ENCODE measurements around the gene HSDL1. TPM values are rescaled to one million over a fixed set of nuclear protein-coding genes. Genes with fewer than 3 reads are reported as not detected.
A peak's percentile ranks its signal among the peaks of the same experiment; 100 is the strongest.

The HSDL1 gene
- total RNA-seq, 1 experiment from 2014 or later = 13.3 TPM

DNA sequence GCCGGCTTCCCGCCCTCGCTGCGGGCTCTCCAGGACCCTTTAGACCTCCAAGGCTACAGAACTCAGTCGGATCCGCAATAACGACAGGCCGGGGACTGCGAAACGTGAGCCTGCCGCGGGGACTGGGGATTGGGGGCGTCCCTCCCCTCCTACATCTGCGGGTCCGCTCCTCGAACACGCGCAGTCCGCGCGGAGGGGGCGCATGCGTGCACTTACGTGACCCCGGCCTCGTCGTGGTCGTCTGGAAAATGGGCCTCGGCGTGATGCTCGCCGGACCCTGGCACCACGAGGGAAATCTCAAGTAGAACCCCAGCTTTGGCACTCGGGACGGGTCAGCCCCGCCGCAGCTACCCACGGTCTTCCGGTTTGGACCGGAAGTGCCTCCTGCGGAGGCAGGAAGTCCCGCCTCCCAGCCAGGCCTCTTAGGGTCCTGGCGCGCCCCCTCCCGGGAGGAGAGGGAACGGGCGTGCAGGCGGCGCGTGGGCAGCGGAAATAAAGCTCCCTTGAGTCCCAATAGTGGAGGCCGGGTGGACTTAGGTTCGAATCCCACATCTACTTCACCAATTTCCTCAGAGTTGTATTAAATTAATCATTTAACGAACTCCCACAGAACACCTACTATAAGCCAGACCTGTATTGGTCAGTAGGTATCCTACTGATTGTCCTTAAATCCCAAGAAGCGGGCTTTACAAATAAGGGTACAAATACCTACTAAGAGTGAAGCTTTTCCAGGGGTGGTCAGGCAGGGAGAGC is 41.9 kb upstream of the HSDL1 start, which contains the start of gene TAF1C:
Gene TAF1C, minus strand, starts transcription at position 373 of the 753 bp plus-strand sequence. CDS start 2,069 bp downstream, outside the sequence.
- BruUV-seq (replicated peaks) = no TSS peak
- peak within 1 kb of the TSS; percentile 94 for H2AFZ ChIP-seq (ENCODE audit: low read length)

GRCh38 chr16:84184775-84185174 is 39.8 kb upstream of the HSDL1 start:
- ChIA-PET POLR2A (ENCODE audit: unreplicated experiment) (no interaction called here), CTCF (no interaction called here)
- H3K4me1 ChIP-seq (ENCODE audit: insufficient read depth, low read length) = no peaks in the 10 kb centered on the region
- intact Hi-C loops (cut with micrococcal nuclease) = no loop called here
- H3K27me3 ChIP-seq (ENCODE audit: low read length) = no peaks in the 10 kb centered on the region
- no peak for TF ChIP-seq EZH2phosphoT487 (IDR thresholded peaks at IDR 0.05; ENCODE audit: borderline replicate concordance, low read length)
- TF ChIP-seq, protein P1, sequence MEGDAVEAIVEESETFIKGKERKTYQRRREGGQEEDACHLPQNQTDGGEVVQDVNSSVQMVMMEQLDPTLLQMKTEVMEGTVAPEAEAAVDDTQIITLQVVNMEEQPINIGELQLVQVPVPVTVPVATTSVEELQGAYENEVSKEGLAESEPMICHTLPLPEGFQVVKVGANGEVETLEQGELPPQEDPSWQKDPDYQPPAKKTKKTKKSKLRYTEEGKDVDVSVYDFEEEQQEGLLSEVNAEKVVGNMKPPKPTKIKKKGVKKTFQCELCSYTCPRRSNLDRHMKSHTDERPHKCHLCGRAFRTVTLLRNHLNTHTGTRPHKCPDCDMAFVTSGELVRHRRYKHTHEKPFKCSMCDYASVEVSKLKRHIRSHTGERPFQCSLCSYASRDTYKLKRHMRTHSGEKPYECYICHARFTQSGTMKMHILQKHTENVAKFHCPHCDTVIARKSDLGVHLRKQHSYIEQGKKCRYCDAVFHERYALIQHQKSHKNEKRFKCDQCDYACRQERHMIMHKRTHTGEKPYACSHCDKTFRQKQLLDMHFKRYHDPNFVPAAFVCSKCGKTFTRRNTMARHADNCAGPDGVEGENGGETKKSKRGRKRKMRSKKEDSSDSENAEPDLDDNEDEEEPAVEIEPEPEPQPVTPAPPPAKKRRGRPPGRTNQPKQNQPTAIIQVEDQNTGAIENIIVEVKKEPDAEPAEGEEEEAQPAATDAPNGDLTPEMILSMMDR (conservative IDR thresholded peaks at IDR 0.05; ENCODE audit: low read depth, low read length) = no peak
- no peak for TF ChIP-seq EZH2 (IDR thresholded peaks at IDR 0.05; ENCODE audit: low read length, unreplicated experiment)
- H3K4me3 ChIP-seq (ENCODE audit: low read length) = no peak overlapping the region
- no peaks in the 10 kb centered on the region for H3K9me3 ChIP-seq (ENCODE audit: low read length)
- H3F3A ChIP-seq (ENCODE audit: low read length, unreplicated experiment) = no peaks in the 10 kb centered on the region
- no peak overlapping the region for H3K4me2 ChIP-seq (ENCODE audit: low read length)
- no peak overlapping the region for H3K9ac ChIP-seq (ENCODE audit: low read length)
- ATAC-seq = no peak
- no peaks in the 10 kb centered on the region; the same call in 1 of the 2 replicates for H3K36me3 ChIP-seq (ENCODE audit: low read depth, low read length)
- H3K79me2 ChIP-seq (ENCODE audit: low read length) = peaks cover 28% of the 10 kb centered on the region
- BruUV-seq (replicated peaks) = no TSS peak
- no peaks in the 10 kb centered on the region for H3K9me2 ChIP-seq (replicated peaks; ENCODE audit: low read length)
- no peak overlapping the region for H3K27ac ChIP-seq (ENCODE audit: low read length)
- no peak overlapping the region for H2AFZ ChIP-seq (ENCODE audit: low read length)
- no peaks in the 10 kb centered on the region for H4K20me1 ChIP-seq (ENCODE audit: low read length)
- no peak for DNase-seq

More for the DNA sequence above, 41.9 kb upstream of the HSDL1 start, which contains the start of gene TAF1C:
- Histone ChIP-seq H3F3A (ENCODE audit: low read length, unreplicated experiment) (no peaks in the 10 kb centered on the region), H3K27me3 (ENCODE audit: low read length) (no peaks in the 10 kb centered on the region), H3K4me1 (ENCODE audit: insufficient read depth, low read length) (no peaks in the 10 kb centered on the region), H4K20me1 (ENCODE audit: low read length) (no peaks in the 10 kb centered on the region), H3K9me3 (ENCODE audit: low read length) (no peaks in the 10 kb centered on the region), H3K27ac (ENCODE audit: low read length) (no peak within 1 kb of the TSS), H3K4me2 (ENCODE audit: low read length) (peak within 1 kb of the TSS; percentile 80), H3K79me2 (ENCODE audit: low read length) (peaks cover 28% of the 10 kb centered on the region), H3K36me3 (ENCODE audit: low read depth, low read length) (no peaks in the 10 kb centered on the region; the same call in 1 of the 2 replicates), H3K9ac (ENCODE audit: low read length) (peak within 1 kb of the TSS; percentile 97), H3K4me3 (ENCODE audit: low read length) (peak within 1 kb of the TSS; percentile 95), H3K9me2 (replicated peaks; ENCODE audit: low read length) (no peaks in the 10 kb centered on the region)
- DNase-seq = peak; percentile 92
- POLR2A ChIA-PET (ENCODE audit: unreplicated experiment) = interaction anchor here (0.6 kb wide), 1 partner anchor 253 kb away, joined by 3 read pairs; no protein-coding TSS in a partner anchor
- CTCF ChIA-PET = interaction anchor here (0.5 to 1.4 kb wide), 13 partner anchors 8 to 381 kb away, joined by 3 to 8 read pairs (median 3); partner anchors contain the start of genes KCNG4 and MBTPS1
- peak; percentile 92 for ATAC-seq
- intact Hi-C loops (cut with micrococcal nuclease) = loop anchor here (1.0 kb wide), 1 partner anchor 42 kb away; the partner anchor contains the start of genes DNAAF1 and HSDL1
- TF ChIP-seq, protein P1 (conservative IDR thresholded peaks at IDR 0.05; ENCODE audit: low read depth, low read length) = peak; percentile 85
- TF ChIP-seq EZH2phosphoT487 (IDR thresholded peaks at IDR 0.05; ENCODE audit: borderline replicate concordance, low read length) = no peak

Measured in PC-3 (cell line).